Esophagus squamous epithelium (tissue), 4 donors: ENCODE results near the gene CXCR1.

Experiments used
- CTCF ChIP-seq, 6 experiments: fragments of 450-650 bp in 4 of 6; fragments of 200-600 bp in 2 of 6; sonication (generic) in 2 of 6; IDR thresholded peaks; one replicate each; pipeline ENCODE4 v1.5.1; 2016 to 2019; ENCODE audit warnings: antibody characterized with exemption in 6 of 6, mild to moderate bottlenecking in 4 of 6, moderate library complexity in 4 of 6
- POLR2A ChIP-seq, 4 donors: fragments of 450-650 bp; IDR thresholded peaks; one replicate each; pipeline ENCODE4 v1.6.1; 2017; ENCODE audit warnings: antibody characterized with exemption in 4 of 4, mild to moderate bottlenecking in 4 of 4, moderate library complexity in 3 of 4

DNA sequence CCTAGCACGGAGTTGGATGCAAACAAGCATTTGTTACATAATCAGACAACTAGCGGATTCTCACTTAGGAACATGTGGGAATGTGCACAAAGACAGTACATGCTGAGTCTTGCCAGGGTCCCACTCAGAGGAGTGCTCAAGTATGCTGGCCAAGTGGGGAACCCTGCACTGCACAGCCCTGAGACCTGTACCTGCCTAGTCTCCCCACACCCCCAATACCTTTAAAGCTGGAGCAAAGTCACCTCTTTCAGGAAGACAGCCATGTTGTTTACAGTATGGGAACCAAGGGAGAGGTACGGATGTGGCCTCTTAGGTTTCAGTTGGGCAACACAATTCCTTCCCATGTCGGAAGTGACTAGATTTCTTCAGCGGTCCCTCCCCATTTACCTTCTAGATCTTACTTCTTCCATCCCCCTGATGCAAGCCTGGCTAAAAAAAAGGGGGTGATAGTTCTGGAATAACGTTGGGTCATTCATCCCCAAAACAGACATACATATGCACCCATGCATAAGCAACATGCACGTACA lies 10.7 kb downstream of the CXCR1 start:
- TF ChIP-seq CTCF (IDR thresholded peaks at IDR 0.05) (no peak), POLR2A (IDR thresholded peaks at IDR 0.05) (no peak)
